Stimulated activated CD4-positive, alpha-beta T cell treated with anti-CD3 and anti-CD28 coated beads, Interleukin-4, amount 100 ng/mL, for 4 hours (primary cell): ENCODE data around the gene JPT2.

Source experiments
- DNase-seq, 2 experiments: peaks; one replicate each; pipeline ENCODE4 v3.0.0-alpha.2; 2020

JPT2 gene

DNA sequence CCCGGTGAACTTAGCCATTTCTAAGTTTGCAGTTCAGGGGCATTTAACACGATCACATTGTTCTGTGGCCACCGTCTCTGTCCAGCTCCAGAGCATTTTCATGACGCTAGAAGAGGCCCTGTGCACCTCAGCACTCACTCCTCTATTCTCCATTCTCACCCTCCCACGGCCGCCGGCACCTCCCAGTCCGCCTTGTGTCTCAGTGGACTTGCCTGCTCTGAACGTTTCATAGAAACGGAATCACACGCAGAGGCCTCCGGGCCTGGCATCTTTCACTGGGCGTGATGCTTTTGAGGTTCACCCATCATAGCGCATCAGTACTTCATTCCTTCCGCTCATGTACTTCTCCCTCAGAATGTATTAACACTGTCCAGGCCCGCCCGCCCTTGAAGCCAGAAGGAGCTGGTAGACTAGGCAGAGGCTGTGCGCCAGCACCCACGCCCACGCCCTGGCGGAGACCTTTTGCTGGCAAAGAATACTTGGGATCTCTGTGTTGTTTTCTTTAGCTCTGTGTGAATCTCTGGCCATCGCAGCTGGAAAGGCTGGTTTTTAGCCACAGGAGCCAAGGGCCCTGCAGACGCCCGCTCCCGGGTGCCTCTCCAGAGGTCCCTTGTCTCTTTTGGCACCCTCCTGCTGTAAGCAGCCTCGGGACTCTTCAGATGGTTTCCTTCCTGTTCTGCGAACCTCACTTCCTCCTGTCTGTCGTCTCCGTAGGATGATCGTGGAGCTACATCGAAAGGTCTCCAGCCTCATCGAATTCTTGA, 23.4 kb upstream of the JPT2 start:
- no peak for DNase-seq

DNA sequence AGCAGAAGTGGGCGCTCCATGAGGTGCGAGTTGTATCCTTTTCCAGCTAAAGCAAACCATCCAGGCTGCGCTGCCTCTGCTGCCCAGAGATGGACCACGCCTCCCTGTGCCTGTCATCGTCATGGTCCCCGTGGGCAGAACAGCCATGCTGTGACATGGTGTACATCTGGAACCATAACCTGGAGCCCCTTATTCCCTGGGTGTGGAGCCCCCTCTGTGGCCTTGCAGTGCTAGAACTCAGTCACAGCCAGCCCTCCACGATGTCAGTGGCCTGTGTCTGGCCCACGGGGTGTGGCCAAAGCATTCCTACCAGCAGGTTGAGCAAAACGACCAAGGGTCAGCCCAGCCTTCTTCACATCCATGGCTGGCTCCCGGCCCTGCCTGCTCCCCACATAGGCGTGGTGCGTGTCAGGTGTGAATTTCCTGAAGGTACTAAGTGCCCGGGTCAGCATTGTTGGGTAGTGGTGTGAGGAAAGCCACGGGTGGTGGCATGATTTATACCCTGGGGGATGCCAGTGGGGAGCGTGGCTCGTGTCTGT, 22.7 kb upstream of the JPT2 start:
- DNase-seq: no peak

DNA sequence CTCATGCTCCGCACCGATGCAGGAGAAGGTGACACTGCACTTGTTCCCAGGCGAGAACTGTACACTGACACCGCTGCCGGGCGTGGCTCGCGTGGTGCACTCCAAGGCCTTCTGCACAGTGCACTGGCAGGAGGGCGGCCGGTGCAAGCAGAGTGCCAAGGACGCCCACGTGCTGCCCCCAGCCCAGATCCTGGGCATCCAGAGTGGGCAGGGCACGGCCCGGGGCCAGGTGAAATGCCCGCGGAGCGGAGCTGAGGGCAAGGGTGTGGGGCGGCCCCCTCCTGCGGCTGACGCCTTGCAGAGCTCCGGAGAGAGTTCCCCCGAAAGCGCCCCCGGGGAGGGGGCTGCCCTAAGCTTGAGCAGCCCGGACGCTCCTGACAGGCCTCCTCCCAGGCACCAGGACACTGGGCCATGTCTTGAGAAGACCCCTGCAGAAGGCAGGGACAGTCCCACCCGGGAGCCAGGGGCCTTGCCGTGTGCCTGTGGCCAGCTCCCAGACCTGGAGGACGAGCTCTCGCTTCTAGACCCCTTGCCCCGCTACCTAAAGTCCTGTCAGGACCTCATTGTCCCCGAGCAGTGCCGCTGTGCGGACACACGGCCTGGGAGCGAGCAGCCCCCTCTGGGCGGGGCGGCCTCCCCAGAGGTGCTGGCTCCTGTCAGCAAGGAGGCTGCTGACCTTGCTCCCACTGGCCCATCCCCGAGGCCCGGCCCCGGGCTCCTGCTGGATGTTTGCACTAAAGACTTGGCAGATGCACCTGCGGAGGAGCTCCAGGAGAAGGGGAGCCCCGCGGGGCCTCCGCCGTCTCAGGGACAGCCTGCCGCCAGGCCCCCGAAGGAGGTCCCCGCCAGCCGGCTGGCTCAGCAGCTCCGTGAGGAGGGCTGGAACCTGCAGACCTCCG, 21.9 kb upstream of the JPT2 start:
- no peak for DNase-seq

DNA sequence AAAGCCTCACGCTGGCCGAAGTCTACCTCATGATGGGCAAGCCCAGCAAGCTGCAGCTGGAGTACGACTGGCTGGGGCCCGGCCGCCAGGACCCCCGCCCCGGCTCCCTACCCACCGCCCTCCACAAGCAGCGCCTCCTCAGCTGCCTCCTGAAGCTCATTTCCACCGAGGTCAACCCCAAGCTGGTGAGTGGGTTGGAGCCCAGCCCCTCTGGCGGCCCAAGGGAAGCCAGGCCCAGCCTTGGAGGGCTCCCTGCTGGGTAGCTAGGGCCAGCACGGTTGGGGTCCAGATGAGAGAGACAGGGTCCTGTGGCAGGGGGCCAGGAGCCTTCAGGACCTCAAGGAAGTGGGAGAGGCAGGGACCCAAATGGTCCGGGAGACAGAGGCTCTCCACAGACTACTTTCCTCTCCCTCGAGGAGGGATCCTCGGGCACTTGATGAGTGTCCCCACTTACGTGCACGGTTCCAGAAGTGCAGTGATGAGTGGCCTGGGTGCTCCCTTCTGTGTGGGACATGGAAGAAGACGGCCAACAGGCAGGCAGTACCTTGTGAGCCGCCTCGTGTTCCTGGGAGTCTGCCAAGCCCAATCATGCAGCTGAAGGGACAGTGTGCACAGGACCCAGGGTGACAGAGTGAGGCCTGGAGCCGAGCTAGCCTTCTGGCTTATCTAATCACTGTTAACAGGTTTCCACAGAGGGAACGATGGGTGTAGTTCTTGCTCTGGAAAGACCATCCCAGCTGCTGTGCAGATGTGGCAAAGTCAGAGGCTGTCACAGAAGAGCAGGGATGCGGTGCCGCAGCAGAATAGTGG, 21.1 kb upstream of the JPT2 start:
- no peak for DNase-seq

DNA sequence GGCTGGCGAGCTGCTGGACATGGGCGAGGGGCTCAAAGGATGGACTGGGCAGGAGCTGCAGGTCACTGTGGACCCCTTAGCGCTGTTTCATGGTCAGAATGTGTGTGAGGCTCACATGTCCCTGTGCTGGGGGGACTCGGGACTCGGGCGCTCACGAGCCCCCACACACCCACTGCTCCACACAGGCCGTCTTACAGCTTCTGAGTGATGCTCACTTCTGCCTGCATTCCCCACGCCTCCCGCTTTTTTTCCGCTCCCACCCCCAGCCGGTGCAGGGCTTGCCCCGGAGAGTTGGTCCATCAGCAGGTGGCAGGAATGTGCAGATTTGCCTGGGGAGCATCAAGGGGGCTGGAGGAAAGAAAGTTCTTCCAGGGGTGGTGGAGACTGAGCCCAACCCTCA, 20.2 kb upstream of the JPT2 start:
- DNase-seq: no peak

DNA sequence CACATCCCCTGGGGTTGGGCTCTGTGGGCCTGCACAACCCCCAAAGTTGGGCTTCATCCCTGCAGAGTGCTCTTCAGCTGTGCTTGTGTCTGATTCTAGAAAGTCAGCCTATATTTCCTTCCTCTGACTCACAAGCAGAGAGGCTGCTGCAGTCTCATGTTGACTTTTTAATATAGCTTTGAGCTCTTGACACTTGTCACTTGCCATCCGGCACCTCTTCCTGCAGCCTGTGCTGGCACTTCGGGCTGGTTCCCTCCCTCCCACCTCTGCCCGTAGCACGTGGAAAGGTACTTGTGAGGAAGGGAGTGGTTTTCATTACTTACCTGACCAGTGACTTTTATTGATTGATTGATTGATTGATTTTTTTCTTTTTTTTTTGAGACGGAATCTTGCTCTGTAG, 19.0 kb upstream of the JPT2 start:
- DNase-seq: no peak

DNA sequence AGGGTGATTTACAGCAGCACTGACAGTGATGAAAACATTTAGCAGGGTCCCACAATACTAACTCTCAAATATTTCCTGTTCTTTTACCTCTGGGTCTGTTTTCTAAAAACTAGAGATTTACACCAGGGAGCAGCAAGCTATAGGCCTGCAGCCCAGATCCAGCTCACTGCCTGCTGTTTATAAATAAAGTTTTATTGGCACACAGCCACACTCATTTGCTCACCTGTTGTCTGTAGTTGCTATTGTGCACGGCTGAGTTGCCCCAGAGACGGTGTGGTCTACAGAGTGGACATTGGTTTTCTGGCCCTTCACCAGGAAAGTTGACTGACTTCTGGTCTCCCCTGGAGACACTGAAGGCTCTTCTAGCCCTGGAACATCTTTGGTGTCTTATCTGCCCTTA, 16.3 kb upstream of the JPT2 start:
- no peak for DNase-seq

DNA sequence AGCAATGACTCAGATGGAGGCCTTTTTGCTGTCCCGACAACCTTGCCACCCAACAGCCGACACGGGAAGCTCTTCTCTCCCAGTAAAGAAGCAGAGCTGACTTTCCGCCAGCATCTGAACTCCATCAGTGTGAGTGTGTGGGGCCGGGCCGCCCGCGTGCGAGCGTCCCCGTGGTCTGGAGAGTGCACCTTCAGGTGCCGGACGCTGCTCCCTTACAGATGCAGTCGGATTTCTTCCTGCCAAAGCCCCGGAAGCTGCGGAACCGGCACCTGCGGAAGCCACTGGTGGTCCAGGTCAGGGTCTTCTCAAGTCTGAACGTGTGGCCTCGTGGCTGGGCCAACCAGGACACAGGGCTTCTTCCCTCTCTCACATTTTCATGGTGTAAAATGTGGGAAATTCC, 15.5 kb upstream of the JPT2 start:
- DNase-seq: no peak

DNA sequence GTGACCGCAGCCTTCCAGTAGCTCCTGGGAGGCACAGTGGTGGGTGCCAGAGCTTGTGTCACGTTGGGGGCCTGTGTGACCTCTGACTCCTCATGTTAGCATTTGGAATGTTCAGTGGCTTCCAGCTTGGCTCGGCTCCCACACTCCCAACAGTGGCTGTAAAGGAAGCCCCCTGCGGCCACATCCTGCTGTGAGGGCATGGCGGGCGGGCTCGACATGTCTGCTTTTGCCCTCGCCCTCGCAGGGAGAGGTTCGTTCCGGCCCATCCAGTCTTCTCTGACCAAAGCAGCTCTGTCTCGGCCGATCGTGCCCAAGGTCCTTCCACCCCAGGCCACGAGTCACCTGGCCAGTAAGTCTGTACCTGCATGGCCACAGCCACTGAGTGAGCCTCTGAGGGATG, 12.2 kb upstream of the JPT2 start:
- no peak for DNase-seq

DNA sequence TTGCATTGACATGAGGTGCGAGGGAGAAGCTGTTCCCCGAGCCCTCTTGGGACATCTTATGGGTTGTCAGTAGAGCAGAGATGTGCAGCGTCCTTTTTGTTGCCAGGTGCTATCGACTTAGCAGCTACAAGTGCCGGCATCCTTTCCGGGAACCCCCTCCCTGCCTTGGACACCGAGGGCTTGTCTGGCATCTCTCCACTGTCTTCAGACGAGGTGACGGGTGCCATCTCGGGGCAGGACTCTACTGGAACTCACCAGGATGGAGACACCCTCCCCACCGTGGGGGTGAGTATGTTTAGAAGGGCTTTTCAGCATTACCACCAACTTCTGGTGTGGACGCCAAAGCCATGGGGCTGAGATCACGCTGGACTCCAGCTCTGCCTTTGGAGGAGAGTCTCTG, 11.8 kb upstream of the JPT2 start:
- no peak for DNase-seq

DNA sequence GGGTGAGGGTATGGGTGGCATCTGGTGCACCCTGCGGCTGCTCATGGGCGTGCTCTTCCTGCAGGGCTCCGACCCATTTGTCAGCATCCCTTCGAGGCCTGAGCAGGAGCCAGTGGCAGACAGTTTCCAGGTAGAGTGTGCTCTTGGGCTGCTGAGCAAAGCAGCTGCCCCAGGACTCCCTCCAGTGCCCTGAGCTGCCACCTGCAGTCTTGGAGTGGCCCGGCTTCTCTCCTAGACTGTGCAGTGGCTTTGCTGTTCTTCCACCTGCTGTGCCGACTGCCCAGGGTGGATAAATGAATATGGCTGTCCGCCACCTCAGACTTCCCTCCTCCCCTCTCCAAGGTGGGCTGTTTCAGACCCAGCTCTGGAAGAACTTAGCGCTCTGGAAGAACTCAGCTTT, 10.8 kb upstream of the JPT2 start:
- no peak for DNase-seq

DNA sequence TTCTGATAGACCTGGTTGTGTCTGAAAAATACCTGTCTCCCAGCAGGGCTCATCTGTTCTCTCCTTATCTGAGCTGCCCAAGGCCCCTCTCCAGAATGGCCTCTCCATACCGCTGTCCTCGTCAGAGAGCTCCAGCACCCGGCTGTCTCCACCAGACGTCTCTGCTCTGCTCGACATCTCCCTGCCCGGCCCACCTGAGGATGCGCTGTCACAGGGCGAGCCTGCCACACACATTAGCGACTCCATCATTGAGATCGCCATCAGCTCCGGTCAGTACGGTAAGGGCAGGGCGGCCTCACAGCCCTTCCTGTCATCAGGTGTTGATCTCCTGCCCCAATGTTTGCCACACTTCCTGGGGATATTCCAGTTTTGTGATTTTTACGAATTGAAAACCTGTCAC, 10.2 kb upstream of the JPT2 start:
- DNase-seq: no peak

DNA sequence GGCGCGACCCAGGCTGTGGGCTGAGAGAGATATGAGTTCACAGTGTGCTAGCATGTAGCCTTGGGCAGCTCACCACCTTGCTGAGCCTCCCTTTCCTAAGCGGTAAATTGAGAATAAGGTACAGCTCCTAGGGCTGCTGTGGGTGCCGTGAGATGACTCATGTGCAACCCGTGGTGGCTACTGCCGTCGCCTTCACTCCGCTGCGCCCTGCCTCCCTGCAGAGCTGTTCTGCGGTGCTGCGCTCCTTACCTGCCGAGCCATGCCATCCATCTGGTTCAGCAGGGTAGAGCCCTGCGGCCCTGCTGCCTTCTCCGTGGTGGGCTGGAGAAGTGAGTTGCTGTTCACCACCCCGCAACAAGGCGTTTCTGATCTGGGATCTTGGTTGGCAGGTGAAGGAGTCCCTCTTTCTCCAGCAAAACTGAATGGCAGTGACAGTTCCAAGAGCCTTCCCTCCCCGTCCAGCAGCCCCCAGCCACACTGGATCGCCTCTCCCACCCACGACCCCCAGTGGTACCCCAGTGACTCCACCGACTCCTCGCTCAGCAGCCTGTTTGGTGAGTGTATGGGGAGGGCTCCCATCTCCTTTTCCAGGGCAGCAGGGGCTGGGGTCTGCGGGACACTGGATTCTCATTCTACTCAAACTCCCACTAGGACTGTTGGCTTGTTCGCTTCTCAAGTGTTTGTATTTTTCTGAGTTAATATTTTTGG, 9.3 kb upstream of the JPT2 start:
- DNase-seq: no peak

DNA sequence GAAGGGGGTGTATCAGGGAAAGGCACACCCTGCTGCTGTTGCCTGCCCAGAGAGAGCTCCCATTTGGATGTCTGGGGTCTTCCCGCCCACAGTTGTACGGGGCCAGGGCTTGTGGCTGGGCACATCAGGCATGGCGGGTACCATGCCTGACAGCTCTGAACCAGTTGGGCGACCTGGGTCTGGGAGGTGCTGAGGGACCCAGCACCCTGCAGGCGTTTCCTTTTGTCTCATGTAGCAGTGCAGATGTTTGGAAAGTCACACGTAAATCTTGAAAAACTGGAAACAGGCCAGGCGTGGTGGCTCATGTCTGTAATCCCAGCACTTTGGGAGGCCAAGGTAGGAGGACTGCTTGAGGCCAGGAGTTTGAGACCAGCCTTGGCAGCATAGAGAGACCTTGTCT, 8.4 kb upstream of the JPT2 start:
- no peak for DNase-seq

DNA sequence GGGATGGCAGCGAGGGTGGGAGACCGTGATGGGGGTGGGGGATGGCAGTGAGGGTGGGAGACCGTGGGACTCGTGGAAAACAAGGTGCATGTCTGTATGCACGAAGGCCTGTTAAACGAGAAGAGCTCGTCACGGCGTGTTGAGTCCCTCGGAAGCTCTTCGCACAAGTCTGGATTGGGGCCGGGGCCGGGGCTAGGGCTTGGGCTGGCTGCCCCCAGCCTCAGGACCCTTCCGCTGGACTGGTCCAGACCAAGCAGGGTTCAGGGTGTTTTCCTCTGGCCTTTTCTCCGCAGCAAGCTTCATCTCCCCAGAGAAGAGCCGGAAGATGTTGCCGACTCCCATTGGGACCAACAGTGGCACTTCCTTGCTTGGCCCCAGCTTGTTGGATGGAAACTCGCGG, 7.7 kb upstream of the JPT2 start:
- DNase-seq: no peak

DNA sequence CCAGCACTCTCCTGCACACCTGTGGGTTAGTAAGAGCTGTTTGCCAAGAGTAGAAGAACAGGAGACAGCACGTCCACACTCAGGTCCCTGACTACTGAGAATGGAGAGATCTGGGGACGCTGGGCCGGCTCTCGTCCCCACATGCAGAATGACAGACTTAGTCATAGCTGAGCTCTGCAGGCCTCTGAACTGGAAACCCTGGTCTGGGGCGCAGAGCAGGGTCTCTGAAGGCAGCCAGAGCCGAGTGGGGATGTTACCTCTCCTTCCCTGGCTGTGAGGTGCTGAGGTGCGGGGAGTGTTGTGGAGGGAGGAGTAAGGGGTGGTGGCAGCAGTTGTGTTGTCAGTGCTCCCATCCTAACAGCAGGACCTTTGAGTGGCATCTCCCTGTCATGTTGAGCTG, 7.2 kb upstream of the JPT2 start:
- no peak for DNase-seq

DNA sequence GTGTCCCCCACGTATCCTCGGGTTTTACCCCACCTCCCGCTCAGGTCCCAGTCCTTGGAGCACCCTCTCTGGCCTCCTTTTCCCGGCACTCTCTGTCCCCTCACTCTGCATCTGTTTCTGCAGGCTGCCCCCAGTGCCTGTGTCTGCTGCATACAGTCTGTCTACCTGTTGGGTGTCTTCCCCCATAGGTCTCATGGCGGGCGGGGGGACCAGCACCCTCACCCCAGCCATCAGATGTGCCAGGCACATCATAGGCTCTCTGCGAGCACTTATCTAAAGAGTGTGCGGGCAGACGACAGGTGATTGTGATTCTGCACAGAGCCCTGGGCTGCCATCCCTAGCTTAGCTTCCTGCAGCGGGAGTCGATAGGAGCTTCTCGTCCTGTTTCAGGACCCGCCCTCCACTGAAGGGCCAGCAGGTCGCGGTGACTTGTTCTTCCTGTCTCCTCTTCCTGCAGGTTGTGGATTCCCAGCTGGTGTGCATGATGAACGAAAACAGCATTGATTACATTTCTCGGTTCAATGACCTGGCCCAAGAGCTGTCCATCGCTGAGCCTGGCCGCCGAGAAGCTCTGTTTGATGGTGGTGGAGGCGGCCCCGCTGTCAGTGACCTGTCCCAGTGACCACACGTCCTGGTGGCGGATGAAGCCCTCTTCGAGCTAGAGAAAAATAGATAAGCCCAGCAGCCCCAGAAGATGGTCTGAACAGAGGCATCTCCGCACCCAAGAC, 4.5 kb upstream of the JPT2 start:
- DNase-seq: no peak

DNA sequence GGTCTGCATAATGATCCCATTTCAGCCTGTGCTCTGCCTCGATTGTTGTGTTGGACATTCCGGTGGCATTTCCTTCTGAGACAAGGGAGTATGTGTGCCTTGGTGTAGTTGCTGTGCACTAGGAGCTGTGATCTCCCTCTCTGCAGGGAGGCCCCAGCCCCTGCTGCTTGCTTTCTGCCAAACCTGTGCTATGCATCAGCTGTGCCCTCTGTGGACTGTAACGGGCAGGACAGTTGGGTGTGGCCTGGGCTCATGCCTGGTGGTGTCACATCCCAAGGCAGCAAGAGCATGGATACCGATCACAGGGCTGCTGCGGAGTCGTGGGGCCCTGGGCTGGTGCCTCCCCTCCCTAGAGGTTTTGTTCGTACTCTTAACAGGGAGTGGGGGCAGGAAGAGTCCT, 3.8 kb upstream of the JPT2 start:
- DNase-seq: no peak

DNA sequence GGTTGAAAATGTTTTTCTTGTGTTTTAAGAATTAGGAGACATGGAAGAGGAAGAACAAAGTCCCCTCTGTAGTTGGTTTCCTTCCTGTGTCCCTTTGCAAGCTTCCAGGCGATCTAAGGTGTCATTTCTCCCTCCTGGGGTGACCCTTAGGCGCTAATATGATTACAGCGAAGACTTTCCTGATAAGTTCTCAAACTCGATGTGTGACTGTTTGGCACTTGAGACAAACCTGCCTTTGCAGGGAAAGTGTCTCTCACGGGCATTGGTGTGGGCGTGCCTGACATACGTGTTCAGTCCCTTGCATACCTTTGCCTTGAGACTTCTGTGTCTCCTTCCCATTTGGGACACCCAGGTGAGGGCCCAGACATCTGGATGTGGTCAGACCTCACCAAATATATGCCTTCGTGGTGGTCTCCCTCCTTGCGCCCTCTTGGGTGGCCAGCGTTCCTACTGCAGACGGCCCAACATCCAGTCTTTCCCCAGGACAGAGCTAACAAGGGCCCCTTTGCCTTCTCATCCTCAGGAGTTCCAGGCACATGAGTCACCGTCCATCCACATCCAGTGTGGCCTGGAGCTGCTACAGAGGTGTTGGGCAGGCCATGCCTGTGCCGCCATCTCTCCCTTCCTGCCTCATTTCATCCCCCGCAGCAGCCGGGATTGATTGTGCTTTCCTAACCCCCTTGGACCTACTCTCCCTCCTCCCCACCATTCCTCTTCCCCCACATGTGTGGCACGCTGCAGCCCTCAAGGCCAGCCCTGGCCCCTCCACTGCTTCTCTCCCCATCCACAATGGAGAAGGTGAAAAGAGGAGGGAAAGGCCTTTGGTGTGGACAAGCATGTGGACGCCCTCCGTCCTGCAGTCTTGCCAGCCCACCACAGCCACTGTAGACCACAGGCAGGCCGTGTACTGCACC, 3.1 kb upstream of the JPT2 start:
- no peak for DNase-seq

DNA sequence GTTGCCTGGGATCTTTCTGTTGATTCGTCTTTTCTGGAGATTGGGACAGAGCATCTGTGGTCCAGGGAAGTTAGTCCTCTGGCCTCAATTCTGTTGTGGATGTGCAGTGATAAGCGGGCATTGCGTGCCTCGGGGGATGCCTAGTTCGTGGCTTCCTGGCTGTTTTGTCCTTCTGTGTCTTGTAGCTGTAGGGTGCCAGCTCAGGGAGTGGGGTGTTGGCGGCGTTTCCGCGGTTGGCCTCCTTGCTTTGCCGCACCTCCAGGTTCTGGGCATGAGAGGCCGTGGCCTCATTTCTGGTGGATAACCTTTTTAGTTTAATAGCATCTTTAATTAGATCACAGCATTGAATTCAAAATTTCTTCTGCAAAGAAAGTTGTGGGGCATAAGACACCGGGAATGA, 1.4 kb upstream of the JPT2 start:
- DNase-seq: no peak

DNA sequence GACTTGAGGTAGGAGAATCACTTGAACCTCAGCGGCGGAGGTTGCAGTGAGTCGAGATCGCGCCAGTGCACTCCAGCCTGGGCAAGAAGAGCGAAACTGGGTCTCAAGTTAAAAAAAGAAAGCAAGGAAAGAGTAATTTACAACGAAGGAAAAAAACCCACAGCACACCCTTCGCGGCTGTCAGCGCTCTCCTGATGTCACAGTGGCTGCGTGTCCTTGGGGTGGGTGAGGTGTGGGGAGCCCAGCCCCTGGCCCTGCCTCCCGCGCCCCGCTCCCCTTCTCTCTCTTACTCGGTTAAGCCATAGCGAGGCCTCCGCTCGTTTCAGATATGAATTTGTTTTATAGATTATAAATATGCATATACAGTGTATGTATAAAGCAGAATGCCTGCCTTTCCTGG, 740 bp upstream of the JPT2 start:
- DNase-seq: no peak
